CD4-positive, alpha-beta T cell treated with Interleukin-4 for 4 hours (primary cell): Measurements from ENCODE around the gene SIN3A.
"Not testable (repeated sequence)": the region's sequence is repeated elsewhere in the genome, so short reads cannot be mapped to it uniquely, and the experiment has no call there.

Source experiments
- DNase-seq: peaks from one replicate; pipeline ENCODE4 v3.0.0-alpha.2; 2020

The SIN3A gene

DNA sequence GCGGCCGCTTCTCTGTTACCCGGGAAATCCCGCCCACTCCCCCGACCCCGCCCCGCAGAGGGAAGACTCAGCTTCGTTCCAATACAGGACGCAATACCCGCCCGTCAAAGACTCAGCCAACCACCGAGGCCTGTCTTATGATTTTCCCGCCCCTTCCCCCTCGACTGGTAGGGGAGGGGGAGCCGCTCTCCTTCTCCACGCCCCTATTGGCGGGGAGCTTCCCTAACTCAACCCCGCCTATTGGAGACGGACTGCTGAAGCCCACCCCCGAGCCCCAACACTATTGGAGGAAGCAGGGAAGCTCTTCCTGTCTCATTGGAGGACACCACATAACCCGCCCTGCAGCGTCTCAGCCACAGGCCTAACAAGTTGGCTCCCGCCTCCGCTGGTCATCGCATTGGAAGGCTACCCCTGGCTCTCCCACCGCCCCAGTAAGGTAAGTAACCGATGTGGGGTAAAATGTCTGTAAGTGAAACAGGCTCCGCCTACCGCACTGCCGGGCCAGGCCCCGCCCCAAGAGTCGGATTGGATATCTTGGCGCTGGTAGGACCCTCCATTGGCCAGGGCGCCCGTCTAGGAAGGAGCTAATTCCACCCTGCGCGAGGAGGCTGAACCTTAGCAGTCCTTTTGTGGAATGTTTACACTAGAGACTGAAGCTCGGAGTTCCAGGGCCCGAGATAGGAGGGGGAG lies at the start of gene SIN3A:
SIN3A (minus strand) TSS at position 17 of the 690 bp plus-strand sequence. CDS start 21,315 bp downstream, outside the sequence.
- DNase-seq = peak; percentile 100

DNA sequence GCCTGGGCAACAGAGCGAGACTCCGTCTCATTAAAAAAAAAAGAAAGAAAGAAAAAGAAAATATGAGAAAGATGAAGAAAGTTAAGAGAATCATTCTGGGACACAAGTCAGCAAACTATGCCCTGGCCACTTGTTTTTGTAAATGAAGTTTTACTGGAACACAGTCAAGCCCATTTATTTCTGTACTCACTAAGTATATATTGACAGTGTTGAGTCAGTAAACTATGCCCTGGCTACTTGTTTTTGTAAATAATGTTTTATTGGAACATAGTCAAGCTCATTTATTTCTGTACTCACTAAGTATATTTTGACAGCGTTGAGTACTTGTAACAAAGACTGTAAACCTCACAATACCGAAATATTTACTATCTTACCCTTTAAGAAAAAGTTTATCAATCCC lies 42.2 kb upstream of the SIN3A start:
- DNase-seq = no peak

DNA sequence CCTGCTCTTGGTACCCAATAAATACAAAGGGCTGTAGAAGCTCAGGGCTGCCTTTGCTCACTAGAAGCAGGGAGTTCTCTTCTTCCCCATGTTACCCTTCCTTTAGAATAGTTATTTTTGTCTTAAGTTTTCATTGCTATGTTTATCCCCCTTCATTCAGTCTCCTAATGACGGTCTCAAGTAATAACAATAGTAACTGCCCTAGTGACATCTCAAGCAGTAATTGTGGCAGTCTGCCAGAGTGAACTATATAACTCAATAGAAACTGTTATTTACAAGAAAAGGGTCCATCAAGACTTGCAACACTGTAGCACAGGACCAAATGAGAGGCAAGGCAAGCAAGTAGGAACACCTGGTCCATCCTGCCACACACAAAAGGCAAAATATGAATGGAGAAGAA lies 32.5 kb upstream of the SIN3A start:
- no peak for DNase-seq

GRCh38 chr15:75483556-75483955 lies 32.1 kb upstream of the SIN3A start:
- DNase-seq = not testable (repeated sequence)

GRCh38 chr15:75483106-75483505 lies 31.6 kb upstream of the SIN3A start:
- no peak for DNase-seq

GRCh38 chr15:75480463-75480862 lies 29.0 kb upstream of the SIN3A start:
- DNase-seq = not testable (repeated sequence)

GRCh38 chr15:75479670-75480069 lies 28.2 kb upstream of the SIN3A start:
- DNase-seq = no peak

DNA sequence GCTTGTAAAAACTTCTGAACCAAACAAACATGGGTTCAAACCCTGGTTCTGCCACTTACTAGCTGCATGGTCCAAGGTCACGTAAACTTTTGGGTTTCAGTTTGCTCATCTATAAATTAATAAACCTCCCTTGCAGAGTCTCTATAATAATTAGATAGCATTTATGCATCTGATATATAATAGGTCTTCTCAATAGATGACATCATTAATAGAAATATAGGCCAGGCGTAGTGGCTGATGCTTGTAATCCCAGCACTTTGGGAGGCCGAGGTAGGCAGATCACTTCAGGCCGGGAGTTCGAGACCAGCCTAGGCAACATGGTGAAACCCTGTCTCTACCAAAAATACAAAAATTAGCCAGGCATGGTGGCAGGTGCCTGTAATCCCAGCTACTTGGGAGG lies 25.6 kb upstream of the SIN3A start:
- DNase-seq = not testable (repeated sequence)

- no peak for DNase-seq
These were observed 17.6 kb upstream of the SIN3A start for GRCh38 chr15:75468913-75469598.

DNA sequence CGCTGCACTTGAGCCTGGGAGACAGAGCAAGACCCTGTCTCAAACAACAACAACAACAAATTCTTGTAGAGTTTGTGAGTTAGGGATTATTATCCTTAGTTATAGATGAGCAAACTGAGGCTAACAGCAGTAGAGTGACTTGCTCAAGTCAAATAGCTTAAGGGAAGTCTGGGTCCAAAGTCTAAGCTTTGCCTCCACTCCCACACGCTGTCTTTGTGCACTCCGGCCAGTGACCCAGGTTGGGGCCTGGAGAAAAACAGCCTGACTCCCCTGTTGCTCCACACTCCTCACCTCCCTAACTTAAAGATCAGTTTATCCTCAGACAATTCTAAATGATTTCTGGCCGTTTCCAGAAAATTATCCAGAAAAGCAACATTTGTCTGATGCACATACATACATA lies 9.2 kb upstream of the SIN3A start:
- DNase-seq = no peak

GRCh38 chr15:75459581-75459980 lies 8.1 kb upstream of the SIN3A start:
- no peak for DNase-seq

DNA sequence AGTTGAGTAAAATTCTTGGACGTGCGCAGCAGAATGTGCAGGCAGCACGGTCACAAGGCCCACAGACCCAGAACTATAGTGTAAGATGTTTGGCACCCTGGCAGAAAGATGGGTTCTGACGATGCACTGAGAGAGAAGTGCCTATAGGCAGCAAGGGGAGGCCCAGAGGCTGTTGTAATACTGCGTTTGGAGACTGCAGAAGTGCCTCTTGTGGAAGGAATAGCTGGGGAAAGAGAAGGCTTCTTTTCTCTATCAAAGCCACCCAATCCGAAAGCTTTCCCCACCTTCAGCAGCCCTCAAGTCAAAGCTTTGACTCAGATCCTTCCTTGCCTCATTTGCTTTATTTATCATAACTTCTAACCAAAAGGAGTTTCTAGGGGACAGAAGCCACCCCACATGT lies 5.2 kb upstream of the SIN3A start:
- no peak for DNase-seq

DNA sequence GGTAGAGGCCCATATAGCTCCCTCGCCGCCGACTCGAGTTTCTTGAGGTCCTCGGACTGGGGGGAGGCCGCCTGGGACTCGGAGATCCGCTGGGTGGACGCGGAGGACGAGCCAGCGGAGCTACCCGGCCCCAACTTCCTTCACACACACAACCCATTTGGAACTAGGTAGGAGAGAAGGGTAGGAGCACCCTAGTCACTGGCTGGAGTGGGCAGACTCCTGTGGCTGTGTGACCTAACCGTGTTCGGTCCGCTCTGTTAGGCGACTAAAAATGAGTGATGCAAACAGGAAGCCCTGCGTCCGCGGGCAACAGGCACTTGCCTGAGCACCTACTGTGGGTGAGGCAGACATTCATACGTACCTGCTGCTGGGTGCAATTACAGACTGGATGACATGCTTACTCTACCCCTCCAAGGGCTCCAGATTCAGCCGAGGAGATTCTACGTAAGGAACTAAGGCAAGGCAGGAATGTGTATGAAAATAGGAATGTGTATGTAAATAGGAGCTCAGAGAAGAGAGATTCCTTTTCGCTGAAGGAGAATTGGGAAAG lies 4.6 kb upstream of the SIN3A start:
- peak; percentile 45 for DNase-seq

- peak; percentile 79 for DNase-seq
These were observed 4.0 kb upstream of the SIN3A start for GRCh38 chr15:75455424-75455981.

DNA sequence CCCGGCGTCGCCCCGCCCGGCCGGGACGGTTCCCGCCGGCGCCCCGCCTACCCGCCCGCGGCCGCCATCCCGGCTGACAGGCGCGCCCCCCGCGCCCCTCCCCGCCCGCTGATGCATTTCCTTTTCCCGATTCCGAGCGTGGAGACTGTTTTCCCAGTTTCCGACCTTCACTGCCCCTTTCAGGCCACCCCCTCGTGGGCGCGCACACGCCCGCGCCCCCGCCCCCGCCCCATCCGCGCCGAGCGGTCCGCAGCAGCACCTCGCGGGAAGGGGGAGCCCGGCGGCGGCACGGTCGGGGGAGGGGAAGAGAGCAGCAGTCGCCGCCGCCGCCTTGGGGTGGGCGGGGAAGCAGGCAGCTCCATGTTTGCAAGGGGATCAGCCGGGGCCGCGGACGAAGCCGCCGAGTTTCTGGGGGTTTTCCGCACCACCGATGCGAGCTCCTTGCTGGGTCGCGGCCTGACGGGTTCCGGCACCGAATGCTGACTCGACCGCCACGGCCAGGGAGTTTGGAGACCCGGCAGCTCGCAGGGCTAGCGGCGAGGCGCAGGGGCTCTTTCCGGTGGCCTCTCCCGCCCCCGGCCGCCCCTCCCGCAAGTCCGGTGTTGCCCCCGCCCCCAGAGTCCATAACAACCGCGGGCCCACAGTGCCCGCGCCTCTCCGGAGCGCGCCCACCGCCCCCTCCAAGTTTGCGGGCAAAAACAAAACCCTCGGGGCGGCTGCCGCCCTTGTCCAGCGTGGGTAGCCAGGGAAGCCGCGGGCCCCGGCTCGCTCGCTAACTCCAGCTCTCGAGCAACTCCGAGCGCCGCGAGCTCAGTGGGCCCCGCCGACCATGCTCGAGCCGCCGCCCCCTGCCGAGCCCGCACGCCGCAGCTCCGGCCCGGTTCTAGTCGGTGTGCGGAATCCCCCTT lies 3.2 kb upstream of the SIN3A start:
- DNase-seq = peak; percentile 75

DNA sequence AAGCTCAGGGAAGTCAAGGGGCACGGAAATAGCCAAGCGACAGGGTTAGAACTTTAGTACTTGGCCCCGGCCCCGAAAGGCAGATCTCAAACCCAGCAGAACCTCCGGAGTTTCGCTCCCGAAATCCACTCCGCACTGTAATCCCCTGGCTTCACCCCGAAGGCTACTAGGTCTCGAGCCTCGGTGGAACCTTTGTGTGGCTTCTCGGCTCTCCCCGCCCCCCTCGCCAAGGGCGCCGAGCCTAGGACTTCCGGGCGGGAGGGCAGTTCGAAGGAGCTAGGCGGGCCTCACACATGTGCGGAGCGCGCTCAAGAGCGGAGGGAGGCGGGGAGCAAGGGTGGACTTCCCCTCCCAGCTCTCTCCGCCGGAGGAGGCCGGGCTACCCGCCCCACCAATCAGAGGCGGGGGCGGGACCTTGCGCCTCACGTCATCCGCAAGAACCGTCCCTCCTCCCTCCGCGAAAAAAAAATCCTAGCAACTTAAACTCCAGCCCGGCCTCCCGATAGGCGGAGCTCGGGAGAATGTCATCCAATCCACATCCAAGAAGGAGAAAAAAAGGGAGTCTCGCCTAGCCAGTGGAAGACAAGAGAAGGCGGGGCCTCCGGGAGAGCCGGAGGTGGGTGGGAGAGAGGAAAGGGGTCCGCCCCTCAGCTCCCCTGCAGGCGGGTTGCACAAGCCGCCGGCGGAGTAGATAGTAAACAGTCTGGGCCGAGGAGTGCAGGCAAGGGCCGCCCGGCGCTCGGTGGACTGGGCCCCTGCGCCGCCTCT lies 2.4 kb upstream of the SIN3A start:
- DNase-seq = peak; percentile 99

DNA sequence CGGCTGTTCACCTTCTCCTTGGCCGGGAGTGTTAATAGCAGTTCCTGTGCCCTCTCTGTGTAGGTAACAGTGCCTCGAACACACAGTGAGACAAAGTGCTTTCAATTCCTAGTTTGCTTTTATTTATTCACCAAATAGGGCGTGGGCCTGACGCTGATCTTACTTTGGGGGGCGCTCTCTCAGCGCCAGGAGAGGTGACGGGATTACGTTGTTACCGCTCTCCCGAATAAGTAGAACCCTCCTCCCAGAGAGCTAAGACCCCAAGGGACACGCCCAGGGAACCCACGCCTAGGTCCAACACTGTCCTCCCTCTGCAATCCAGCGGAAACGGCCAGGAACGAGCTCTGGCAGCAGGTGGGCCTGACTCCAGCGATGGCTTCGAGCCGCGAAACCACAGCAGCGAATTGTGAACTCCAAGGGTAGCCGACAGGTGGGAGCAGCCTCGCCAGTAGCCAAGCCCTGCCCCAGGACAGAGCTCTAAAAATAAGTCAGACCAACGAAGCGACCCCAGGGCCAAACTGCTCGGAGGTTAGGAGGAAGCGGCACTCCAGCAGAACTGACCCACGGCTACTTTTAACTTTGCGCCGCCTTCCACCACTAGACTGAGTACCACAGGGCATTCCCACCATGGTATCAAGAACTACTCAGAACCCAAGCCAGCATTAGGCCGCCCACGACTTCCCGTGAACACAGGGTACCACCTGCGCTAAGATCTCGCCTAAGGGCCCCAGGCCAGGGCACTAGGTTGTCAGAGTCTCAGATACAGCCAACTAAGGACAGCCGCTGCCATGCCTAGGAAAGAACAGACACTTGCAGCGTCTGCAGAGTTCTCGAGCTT lies 1.6 kb upstream of the SIN3A start:
- DNase-seq = peak; percentile 34

DNA sequence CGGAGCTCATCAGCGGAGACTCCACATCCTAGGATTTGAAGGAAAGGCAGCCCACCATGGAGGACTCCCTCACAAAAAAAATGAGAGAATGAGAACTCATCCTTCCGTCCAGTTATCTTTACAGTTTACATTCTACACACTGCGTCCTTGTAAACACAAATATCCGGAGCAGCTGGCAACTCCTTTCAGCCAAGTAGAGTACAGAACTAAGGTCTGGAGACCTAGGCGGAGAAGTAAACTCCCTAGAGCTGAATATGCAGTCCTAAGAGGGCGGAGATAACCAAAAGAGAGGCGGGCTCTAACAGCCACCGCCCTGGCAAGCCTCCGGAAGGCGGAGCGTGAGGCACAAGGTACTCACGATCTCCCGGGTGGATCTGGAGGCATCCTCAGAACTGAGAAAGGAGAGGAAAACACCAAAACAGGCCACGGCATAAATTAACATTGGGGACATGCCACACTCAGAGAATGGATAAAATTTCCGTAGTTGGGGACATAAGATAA lies 924 bp upstream of the SIN3A start:
- DNase-seq = peak; percentile 82

GRCh38 chr15:75451202-75451673 lies 252 bp downstream of the SIN3A start:
- DNase-seq = no peak

- peak; percentile 97 for DNase-seq
These were observed 936 bp downstream of the SIN3A start for GRCh38 chr15:75450307-75451201.
